Activated T-cell treated with anti-CD3 and anti-CD28 coated beads, Interleukin-2, amount 50 U/mL, for 24 hours (primary cell): ENCODE data around the gene UBR3.
"Not testable (repeated sequence)": the region's sequence is repeated elsewhere in the genome, so short reads cannot be mapped to it uniquely, and the experiment has no call there.

ENCODE experiments used
- DNase-seq: peaks from one replicate; pipeline ENCODE4 v3.0.0-alpha.2; 2020
- H3K27ac Mint-ChIP-seq: 2 replicates; pipeline ENCODE4 v1.8.0; 2020; ENCODE audit warnings: mild to moderate bottlenecking, mixed read lengths
- H3K27me3 Mint-ChIP-seq: 2 replicates; pipeline ENCODE4 v1.8.0; 2020; ENCODE audit warnings: mixed read lengths
- H3K36me3 Mint-ChIP-seq: 2 replicates; pipeline ENCODE4 v1.8.0; 2020; ENCODE audit warnings: low read depth, mixed read lengths
- H3K4me1 Mint-ChIP-seq: 2 replicates; pipeline ENCODE4 v1.8.0; 2020; ENCODE audit warnings: low read depth, mixed read lengths
- H3K4me3 Mint-ChIP-seq: 2 replicates; pipeline ENCODE4 v1.8.0; 2020; ENCODE audit warnings: mild to moderate bottlenecking, moderate library complexity, mixed read lengths
- H3K9me3 Mint-ChIP-seq: 2 replicates; pipeline ENCODE4 v1.8.0; 2020; ENCODE audit warnings: mixed read lengths

The UBR3 gene

DNA sequence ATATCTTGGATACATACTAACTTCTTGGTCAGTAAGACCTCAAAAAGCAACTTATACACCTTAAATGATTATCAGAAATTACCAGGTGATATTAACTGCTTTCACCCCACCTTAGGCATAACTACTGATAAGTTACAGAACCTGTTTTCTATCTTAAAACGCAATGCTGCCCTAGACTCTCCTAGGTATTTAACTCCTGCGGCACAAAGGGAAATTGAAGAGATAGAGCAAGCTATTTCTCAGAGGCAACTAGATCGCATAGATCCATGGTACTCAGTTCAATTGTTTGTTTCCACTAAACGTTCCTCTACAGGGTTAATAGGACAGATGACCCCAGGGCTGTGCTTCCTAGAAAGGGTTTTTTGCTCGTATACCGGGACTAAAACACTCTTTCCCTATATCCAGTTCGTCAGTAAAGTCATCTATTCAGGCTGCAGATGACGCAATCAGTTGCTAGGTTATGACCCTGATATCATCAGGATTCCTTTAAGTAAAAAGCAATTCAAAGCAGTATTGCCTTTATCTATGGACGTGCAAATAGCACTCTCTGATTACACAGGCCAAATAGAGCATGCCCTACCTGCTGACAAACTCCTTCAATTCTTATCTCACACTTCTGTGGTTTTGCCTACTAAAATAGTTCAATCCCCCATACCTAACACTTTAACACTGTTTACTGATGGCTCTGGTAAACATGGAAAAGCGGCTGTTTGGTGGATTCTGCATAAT is 288.4 kb downstream of the UBR3 start:
- H3K4me1 Mint-ChIP-seq = no peaks in the 10 kb centered on the region
- no peak overlapping the region for H3K27ac Mint-ChIP-seq
- H3K9me3 Mint-ChIP-seq = peaks cover 7% of the 10 kb centered on the region
- DNase-seq = no peak
- no peak overlapping the region for H3K4me3 Mint-ChIP-seq
- H3K27me3 Mint-ChIP-seq = no peaks in the 10 kb centered on the region
- no peaks in the 10 kb centered on the region for H3K36me3 Mint-ChIP-seq

GRCh38 chr2:170118641-170119040 is 291.4 kb downstream of the UBR3 start:
- Mint-ChIP-seq H3K27ac (no peak overlapping the region), H3K27me3 (no peaks in the 10 kb centered on the region), H3K9me3 (peaks cover 7% of the 10 kb centered on the region)

DNA sequence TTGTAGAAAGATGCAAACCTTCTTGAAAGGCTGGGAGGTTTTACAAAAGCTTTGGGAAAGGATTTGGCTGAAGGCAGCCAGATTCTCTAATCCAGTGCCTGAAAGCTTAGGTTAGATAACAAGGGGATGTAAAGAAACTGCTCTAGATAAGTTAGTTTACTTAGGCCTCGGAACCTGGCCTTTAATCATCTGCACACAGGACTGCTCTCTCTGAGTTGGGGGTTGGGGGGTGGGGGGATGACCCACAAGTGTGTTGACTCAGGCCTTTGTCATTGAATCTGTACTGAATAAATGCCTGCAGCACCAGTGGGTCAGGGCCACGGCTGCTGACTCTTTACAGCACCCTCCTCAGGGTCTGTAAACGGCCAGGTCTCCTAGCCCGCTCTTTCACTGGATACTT is 292.1 kb downstream of the UBR3 start:
- H3K9me3 Mint-ChIP-seq, H3K4me3 Mint-ChIP-seq, H3K27ac Mint-ChIP-seq, H3K27me3 Mint-ChIP-seq, H3K4me1 Mint-ChIP-seq, H3K36me3 Mint-ChIP-seq, DNase-seq: not testable (repeated sequence)

More at GRCh38 chr2:170118641-170119040, 291.4 kb downstream of the UBR3 start:
- Mint-ChIP-seq H3K4me3 (no peak overlapping the region), H3K4me1 (no peaks in the 10 kb centered on the region), H3K36me3 (no peaks in the 10 kb centered on the region)
- no peak for DNase-seq

- Mint-ChIP-seq H3K27me3 (peaks cover 11% of the 10 kb centered on the region), H3K27ac (no peak overlapping the region), H3K4me1 (no peaks in the 10 kb centered on the region), H3K36me3 (no peaks in the 10 kb centered on the region), H3K4me3 (no peak overlapping the region), H3K9me3 (no peaks in the 10 kb centered on the region)
- DNase-seq = no peak
Measured at GRCh38 chr2:170121689-170122088, 294.4 kb downstream of the UBR3 start.

DNA sequence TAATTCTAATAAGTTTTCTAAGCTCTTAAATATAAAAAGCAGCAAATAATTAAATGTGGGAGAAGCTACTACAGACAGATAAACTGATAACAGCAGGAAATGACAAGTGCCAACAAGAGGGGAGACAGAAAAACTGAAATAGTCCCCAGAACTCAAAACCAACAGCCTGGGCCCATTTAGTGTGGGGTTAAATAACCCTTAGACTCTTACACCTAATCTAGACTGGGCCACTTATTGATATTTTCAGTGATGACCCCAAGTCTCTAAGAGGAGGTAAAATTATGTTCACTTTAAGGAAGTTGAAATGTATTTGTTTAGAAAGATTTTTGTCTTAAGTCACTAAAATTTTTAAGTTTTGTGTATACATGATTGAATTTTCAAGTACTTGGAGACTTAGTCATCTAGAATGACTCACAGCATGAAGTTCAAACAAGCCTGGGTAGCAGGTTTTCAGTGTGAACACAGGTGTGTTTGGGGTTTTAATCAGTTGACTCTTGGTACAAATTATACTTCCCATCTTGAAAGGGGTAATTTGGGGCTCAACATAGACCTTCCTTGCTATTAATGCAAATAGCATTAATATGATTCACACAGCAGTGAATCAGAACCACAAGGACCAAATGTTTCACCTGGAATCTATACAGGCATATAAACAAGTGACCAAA is 295.8 kb downstream of the UBR3 start:
- H3K4me3 Mint-ChIP-seq = no peak overlapping the region
- no peaks in the 10 kb centered on the region for H3K4me1 Mint-ChIP-seq
- DNase-seq = no peak
- no peaks in the 10 kb centered on the region for H3K9me3 Mint-ChIP-seq
- H3K36me3 Mint-ChIP-seq = no peaks in the 10 kb centered on the region
- no peak overlapping the region for H3K27ac Mint-ChIP-seq
- H3K27me3 Mint-ChIP-seq = peaks cover 18% of the 10 kb centered on the region

GRCh38 chr2:170123593-170123992 is 296.3 kb downstream of the UBR3 start:
- H3K36me3 Mint-ChIP-seq = no peaks in the 10 kb centered on the region
- no peak overlapping the region for H3K4me3 Mint-ChIP-seq
- H3K9me3 Mint-ChIP-seq = no peaks in the 10 kb centered on the region
- H3K4me1 Mint-ChIP-seq = no peaks in the 10 kb centered on the region
- H3K27me3 Mint-ChIP-seq = peaks cover 24% of the 10 kb centered on the region
- H3K27ac Mint-ChIP-seq = no peak overlapping the region
- no peak for DNase-seq

- not testable (repeated sequence) for H3K27ac Mint-ChIP-seq, H3K4me3 Mint-ChIP-seq, DNase-seq, H3K9me3 Mint-ChIP-seq, H3K4me1 Mint-ChIP-seq, H3K36me3 Mint-ChIP-seq
- peaks cover 29% of the 10 kb centered on the region for H3K27me3 Mint-ChIP-seq
Measured at GRCh38 chr2:170126138-170126728, 299.0 kb downstream of the UBR3 start.
